Germinal center (tissue), 1 donor: ENCODE data around the gene PNKD.
A peak's percentile ranks its signal among the peaks of the same experiment; 100 is the strongest.
"Not testable (repeated sequence)": the region's sequence is repeated elsewhere in the genome, so short reads cannot be mapped to it uniquely, and the experiment has no call there.

Experiments used
- DNase-seq: peaks from one replicate; pipeline ENCODE4 v3.0.0; 2012; ENCODE audit warnings: mixed read lengths, low spot score

The PNKD gene

GRCh38 chr2:218273214-218273907 lies 3.0 kb downstream of the PNKD start:
- not testable (repeated sequence) for DNase-seq

- no peak for DNase-seq
Observed at GRCh38 chr2:218273908-218274249, 3.6 kb downstream of the PNKD start.

GRCh38 chr2:218274586-218274985 lies 4.3 kb downstream of the PNKD start:
- no peak for DNase-seq

GRCh38 chr2:218275371-218276072 lies 5.2 kb downstream of the PNKD start:
- DNase-seq = no peak

- DNase-seq = no peak
Observed at GRCh38 chr2:218276986-218277755, 6.9 kb downstream of the PNKD start.

GRCh38 chr2:218277921-218278320 lies 7.6 kb downstream of the PNKD start:
- DNase-seq = no peak

GRCh38 chr2:218278531-218279360 lies 8.4 kb downstream of the PNKD start:
- no peak for DNase-seq

GRCh38 chr2:218280260-218280870 lies 10.0 kb downstream of the PNKD start:
- DNase-seq = no peak

- no peak for DNase-seq
Observed at GRCh38 chr2:218281449-218281848, 11.1 kb downstream of the PNKD start.

- DNase-seq = no peak
Observed at GRCh38 chr2:218282173-218282991, 12.1 kb downstream of the PNKD start.

GRCh38 chr2:218284106-218284811 lies 13.9 kb downstream of the PNKD start:
- DNase-seq = no peak

- DNase-seq = no peak
Observed at GRCh38 chr2:218285604-218286003, 15.3 kb downstream of the PNKD start.

GRCh38 chr2:218286570-218287459 lies 16.5 kb downstream of the PNKD start:
- peak; percentile 69 for DNase-seq

- no peak for DNase-seq
Observed at GRCh38 chr2:218289639-218290315, 19.5 kb downstream of the PNKD start.

GRCh38 chr2:218290316-218291261 lies 20.3 kb downstream of the PNKD start:
- DNase-seq = peak; percentile 87

GRCh38 chr2:218291318-218292047 lies 21.2 kb downstream of the PNKD start:
- DNase-seq = peak; percentile 59
